HG03432 (cell line): ENCODE results near the gene RASSF3.
"Not testable (repeated sequence)": the region's sequence is repeated elsewhere in the genome, so short reads cannot be mapped to it uniquely, and the experiment has no call there.

Experiments
- ATAC-seq: cut with Tn5 transposase; IDR thresholded peaks from one replicate; pipeline ENCODE4 v1.9.1; 2021; ENCODE audit warnings: mild to moderate bottlenecking, moderate library complexity; ENCODE audit not compliant: unreplicated experiment

The RASSF3 gene, protein sequence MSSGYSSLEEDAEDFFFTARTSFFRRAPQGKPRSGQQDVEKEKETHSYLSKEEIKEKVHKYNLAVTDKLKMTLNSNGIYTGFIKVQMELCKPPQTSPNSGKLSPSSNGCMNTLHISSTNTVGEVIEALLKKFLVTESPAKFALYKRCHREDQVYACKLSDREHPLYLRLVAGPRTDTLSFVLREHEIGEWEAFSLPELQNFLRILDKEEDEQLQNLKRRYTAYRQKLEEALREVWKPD

DNA sequence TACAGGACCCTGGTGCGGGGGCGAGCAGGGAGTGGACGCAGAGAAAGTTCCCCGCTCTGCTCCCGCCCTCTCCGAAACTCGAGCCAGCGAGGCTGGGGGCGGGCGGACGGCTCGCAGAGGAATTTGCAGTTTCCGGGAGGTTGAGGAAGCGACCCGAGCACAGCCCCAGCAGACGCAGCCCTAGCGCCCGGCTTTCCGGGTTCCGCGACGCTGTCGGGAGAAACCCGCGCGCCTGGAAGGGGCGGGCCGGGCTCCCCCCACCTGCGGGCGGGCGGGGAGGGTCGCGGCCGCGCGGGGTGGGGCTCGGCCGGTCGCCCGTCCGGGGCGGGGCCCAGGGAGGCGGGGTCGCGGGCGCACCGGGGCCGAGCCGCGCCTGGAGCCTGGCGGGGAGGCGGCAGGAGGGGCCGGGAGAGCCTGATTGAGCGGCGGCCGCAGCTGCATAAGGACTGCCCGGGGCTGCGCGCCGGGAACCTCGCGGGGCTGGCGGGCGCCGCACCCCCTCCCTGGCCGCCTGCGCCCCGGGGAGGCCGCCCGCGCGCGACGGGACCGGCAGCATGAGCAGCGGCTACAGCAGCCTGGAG lies at the start of gene RASSF3:
RASSF3 (plus strand) TSS at position 417 of the 581 bp plus-strand sequence; CDS start at position 555, 138 bp downstream.
- peak; percentile 72 for ATAC-seq

DNA sequence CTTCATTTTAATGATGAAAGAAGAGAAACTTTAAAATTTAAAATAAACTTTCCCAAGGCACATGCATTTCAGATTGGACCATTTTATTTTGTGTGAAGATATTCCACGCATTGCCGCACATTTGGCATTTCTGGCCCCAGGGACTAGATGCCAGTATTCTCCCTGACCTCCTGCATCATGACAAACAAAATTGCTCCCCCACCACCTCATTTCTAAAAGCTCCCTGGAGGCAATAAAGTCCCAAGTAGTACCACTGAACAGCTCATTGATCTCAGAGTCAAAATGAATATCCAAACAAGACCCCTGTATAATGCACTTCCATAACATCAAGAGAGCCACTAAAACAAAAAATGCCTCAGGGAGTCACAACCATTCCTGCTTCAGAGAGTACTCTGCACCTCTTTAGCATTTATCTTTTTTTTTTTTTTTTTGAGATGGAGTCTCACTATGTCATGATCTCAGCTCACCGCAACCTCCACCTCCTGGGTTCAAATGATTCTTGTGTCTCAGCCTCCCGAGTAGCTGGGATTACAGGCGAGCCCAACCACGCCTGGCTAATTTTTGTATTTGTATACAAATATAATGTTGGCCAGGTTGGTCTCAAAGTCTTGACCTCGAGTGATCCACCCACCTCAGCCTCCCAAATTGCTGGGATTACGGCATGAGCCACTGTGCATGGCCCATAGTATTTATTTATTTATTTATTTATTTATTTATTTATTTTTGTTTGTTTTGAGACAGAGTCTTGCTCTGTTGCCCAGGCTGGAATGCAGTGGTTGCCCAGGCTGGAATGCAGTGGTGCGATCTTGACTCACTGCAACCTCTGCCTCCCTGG lies 48.8 kb upstream of the RASSF3 start:
- no peak for ATAC-seq

DNA sequence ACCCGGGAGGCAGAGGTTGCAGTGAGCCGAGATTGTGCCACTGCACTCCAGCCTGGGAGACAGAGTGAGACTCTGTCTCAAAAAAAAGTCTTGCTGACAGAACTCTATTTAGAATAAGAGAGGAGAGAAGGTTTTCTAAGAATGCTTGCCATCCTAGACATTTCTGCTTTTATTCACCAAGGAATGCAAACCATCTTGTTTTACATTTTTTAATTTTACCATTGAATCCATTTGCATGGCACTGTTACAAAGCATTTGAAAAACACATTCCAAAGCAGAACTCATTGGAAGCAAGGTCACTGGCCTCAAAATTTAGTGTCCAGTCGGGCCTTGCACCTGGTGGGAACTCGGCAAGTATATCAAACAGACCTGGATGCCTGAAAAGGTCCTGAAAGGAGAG lies 44.2 kb upstream of the RASSF3 start:
- ATAC-seq, result no peak

DNA sequence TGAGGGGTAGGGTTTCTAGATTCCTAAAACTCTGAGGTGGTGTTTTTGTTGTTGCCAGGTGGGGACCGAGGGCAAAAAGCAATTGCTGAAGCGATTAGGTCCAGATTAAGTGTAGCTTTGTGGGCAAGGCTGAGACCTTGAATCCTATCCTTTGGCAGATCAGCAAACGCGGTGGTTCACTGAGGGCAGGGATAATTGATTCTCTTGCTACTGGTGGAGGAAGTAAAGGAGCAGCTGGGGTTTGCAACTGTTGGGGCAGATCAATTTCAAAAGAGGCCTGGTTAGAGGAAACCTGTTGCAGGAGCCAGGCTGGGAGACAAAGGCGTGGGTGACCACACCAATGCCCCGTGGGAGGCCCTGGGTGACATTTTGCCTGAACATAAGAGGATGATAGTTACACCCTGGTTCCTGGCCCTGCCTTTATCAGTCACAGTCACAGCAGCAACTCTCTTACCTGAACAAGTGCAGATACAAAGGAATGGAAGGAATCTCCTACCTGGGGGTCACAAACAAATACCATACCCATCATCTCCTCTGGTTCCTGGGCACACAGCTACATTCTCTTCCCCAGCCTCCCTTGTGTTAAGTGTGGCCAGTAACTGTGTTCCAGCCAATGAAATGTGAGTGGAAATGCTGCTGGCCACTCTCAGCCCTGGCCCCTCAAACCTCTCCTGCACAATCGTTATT lies 43.3 kb upstream of the RASSF3 start:
- no peak for ATAC-seq

DNA sequence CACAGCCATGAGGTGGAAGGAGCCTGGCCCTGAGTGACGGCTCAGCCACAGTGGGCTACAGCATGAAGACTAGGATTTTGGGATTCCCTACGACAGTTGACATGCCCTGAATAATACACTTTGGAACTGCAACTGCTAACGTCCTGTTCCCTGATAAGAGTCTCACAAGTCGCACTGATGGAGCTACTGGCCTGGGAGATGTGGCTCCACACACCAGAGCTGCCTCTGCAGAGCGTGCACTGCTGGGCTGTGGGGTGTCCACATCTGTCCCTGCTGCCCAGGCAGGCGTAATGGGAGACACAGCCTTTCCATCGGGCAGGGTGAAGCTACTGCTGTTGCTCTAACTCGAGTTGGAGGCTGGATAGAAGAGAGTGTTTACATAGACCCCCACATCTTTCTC lies 42.7 kb upstream of the RASSF3 start:
- ATAC-seq, result no peak

DNA sequence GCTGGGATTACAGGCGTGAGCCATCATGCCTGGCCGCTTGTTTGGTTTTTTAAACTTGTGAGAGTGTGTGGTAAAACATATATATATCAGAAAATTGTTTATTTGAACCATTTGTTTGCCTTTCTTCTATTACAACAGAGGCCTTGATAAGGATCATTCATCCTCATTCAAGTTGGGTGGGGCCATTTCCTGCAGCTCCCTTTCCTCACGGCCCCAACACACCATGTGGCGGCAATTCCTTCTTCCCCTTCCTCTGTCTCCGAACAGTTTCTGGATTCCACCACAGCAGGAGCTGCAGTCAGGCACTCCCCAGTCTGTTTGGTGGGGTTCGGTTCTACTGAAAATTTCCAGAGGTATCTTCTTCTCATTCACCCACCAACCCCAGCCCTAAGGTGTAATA lies 42.0 kb upstream of the RASSF3 start:
- no peak for ATAC-seq

DNA sequence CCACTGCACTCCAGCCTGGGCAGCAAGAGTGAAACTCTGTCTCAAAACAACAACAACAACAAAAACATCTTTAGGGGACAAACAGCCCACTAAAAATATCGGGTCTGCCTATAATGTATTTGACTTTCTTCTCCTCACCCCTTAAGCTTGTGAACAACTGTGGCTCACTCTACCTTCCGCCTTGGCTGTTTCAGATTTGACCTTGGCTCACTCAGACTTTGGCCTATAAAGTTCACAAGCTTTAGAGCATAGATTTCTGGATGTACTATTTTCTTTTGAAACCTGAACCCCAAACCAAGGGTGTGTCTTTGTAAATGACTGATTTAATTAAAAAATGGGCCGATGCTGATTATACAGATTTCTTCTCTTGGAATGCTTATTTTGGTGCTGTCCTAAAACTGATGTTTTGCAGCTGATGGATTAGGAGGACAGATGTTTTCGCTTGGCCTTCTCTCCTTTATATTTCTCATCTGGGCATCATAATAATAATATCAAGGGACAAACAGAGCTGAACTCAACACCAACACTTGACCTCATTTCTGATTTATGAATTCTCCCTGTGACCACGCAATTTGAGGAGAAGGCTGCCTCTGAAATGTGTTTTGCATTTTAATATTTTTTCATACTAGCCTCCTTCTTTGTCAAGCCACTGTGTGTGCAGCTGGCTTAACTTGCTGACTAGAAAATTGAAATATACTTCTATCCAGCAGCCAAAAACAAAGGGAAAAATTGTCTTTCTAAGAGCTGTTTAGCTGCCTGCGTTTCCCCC lies 40.2 kb upstream of the RASSF3 start:
- no peak for ATAC-seq

DNA sequence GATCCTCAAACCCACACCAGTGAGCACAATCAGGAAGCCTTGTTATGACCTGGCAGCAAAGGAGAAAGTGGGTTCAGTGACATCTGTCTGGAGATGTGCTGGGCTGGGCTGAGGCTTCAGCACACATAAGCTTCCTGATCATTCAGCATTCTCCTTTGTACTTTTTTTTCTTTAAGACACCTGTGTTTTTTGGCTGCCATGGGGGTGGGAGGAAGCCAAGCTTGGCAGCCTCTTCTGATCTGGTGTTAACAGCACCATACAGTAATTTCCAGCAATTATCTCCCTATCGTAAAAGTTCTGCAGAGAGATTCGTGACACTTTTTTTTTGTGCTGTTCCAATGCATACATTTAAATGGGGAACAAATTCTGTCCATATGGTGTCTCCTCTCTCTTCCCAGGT lies 38.9 kb upstream of the RASSF3 start:
- ATAC-seq, result no peak

DNA sequence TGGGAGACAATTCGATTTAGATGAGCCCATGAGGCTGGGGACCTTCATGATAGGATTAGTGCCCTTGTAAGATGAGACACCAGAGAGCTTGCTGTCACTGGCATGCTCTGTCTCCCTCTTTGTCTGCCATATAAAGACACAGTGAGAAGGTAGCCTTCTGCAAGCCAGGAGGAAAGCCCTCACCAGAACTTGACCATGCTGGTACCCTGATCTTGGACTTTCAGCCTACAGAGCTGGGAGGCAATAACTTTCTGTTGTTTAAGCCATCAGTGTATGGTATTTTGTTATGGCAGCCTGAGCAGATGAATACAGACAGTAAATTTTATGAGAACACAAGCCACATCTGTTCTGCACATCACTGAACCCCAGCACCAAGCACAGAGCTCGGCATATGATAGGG lies 38.1 kb upstream of the RASSF3 start:
- no peak for ATAC-seq

DNA sequence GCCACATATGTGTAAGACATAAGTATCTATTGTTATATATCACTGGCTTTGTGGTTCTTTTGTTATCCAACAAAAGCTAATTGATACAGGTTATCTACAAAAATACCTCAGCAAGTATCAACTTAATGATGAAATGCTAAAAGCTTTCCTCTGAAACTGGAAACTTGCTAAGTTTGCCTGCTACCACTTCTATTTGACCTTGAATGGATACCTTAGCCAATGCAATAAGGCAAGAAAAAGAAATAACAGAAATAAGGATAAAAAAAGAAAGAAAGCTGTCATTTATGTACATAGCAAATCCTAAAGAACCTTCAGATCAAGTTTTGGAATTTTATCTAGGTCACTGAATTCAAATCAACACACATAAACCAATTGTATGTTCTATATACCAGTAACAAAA lies 35.5 kb upstream of the RASSF3 start:
- ATAC-seq, result no peak

DNA sequence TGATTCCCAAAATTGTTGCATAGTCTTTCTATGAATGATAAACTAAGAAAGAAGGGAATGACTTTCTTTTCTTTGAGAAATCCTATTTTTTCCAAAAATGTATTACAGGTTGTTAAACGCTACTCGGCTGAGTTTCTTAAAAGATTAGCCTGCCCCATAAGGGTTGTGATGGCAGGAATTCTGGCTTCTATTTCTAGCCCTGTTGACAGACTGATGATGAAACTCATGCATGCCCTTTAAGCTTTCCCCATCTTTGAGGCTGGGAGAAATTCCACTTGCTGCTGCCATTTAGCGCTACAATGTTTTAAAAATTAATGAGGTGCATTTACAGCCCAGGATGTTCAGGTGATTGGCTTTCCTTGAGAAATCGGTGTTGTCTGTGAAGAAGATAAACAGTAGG lies 33.2 kb upstream of the RASSF3 start:
- no peak for ATAC-seq

DNA sequence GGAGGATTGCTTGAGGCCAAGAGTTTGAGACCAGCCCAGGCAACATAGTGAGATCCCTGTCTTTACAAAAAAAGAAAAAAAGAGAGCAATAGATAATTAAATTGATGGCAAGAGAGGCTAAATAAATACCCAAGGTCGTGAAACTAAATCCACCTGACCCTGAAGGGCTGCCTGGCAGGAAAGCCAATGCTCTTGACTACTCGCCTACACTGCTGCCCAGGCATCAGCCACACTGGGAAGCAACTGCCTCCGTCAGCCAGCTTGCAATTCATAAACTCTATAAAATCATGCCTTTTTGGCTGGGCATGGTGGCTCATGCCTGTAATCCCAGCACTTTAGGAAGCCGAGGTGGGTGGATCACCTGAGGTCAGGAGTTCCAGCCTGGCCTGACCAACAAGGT lies 31.7 kb upstream of the RASSF3 start:
- ATAC-seq, result no peak

DNA sequence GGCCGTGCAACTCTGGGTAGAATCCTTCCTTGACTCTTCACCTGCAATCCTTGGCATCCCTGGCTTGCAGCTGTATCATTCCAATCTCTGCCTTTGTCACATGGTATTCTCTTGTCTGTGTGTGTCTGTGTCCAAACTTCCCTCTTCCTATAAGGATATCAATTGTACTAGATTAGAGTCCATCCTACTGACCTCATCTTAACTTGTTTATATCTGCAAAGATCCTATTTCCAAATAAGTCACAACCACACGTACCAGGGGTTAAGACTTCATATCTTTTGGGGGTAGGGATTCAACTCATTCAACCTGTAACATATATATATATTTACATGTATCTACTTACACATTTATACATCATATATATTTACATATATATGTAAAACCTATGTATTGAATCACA lies 29.6 kb upstream of the RASSF3 start:
- ATAC-seq, result no peak

DNA sequence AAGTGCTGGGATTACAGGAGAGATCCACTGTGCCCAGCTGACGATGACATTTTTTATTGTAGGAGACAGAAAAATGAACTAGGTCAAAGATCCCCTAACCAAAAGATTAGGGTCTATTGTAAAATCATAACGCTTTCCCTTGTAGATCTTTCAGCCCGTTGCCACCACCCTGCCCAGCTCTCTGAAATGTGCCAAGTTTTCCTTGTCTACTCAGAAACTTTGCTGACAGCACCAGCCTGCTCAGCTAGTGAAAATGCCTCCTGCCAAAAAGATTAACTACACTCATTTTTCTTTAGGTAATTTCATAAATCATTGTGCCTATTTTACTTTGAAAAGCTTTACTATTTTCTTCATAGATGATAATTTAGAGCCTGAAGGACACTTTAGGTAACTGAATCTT lies 28.2 kb upstream of the RASSF3 start:
- no peak for ATAC-seq

DNA sequence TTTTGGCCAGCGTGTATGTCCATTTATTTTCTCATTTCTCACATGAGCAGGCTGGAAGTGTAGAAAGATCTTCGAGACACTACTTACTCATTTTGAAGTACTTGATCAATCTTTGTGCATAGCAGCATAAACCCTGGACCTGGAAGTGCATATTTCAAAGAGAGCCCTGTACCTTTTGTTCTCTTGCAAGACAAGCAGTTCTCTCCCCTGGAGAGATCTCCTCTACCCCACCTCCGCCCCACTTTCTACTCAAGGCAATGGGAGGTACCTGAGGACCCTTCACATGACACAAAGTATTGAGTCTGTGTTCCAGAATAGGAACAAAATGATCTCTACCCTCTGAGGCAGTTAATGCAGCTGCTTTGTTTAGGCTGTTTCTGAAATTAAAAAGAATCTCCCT lies 27.4 kb upstream of the RASSF3 start:
- ATAC-seq, result no peak

DNA sequence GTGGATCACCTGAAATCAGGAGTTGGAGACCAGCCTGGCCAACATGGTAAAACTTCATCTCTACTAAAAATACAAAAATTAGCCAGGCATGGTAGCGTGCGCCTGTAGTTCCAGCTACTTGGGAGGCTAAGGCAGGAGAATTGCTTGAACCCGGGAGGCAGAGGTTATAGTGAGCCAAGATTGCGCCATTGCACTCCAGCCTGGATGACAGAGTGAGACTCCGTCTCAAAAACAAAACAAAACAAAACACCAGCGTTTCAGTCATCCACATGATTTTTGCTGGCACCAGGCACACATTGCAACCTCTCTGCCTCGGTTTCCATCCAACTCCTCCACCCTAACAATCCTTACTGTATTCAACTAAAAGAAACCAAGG lies 26.9 kb upstream of the RASSF3 start:
- ATAC-seq, result not testable (repeated sequence)

DNA sequence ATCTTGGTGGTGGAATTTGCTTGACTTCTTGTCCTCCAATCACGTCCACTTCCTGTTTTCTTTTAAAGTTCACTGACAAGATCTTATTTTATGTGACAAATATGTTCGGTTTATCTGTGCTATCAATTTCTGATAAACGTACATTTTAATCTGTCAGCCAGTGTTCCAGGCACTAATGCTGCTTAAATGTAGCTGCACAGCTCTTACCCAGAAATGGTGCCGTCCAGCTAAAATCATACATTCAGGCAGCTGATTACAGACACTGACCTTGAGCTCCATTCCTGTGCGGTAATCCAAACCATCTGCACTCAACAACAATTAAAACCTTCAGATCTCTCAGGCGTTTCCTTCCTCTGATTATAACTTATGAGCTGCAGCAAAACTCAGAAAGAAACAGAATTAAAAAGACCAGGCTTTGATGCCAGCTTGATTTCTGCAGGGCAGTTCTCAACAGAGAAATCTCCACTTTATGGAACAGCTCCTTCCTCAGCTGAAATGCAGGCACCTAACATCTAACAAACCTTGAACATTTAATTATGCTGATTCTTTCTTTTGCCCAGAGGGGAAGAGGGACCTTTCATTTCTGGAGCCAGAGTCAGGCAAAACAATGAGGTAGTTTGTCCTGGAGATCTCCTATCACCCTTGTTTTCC lies 26.4 kb upstream of the RASSF3 start:
- no peak for ATAC-seq

DNA sequence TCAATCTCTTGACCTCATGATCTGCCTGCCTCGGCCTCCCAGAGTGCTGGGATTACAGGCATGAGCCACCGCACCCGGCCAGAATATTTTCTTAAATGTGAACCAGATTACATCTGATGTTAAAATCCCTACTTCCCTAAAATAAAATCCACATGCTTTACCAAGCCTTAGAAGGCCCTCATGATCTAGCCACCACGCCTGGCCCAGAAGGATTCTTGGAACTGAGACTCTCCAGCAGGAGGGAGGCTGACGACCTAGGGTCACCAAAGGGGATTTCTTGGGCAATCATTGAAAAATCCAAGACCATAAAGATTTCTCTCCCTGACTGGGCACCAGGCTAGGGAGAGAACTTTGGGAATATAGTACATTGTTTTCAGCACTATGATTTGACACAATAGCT lies 25.2 kb upstream of the RASSF3 start:
- ATAC-seq, result no peak

DNA sequence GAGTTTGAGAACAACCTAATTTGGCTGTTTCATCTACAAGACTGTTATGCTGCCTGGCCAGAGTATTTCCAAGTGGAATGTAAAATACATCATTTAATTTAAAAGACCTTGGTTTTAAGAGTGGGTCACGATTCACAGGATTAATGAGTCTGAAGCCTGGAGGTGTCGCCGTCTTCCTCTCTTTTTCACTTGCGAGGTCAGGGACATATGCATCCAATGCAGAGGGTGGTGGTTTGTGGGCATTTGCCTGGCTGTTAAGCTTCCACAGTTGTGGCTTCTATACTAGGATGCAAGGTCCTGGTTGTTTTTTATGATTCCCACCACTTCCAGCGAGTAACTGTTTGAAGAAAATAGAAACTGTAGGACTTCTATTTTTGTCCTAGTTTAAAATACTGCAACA lies 22.8 kb upstream of the RASSF3 start:
- ATAC-seq, result no peak

DNA sequence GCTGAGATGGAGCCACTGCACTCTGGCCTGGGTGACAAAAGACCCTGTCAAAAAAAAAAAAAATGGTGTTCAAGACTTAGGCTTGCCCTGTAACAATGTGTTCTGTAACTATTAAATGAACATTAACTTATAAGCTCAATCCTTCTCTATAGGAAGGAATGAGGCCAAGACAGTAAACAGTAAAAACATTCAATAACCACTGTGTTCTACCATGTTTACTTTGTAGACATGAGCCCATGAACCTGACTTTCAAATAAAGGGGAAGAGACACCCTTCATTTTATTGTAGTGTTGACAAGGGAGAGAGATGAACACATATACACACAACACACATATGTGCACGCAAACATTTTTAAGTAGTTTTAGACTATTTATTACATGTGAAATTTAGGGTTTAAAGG lies 20.1 kb upstream of the RASSF3 start:
- ATAC-seq, result no peak
